ENCODE results near the gene KRTAP5-1. TPM values are rescaled to one million over a fixed set of nuclear protein-coding genes. Genes with fewer than 3 reads are reported as not detected.

The KRTAP5-1 gene
- total RNA-seq, 4 donors from 2014 or later = not detected

GRCh38 chr11:1570896-1571759, 14.0 kb downstream of the KRTAP5-1 start:
- no peak for TF ChIP-seq POLR2A (IDR thresholded peaks at IDR 0.05)
- TF ChIP-seq CTCF (IDR thresholded peaks at IDR 0.05) = no peak
- peak in 2 of 3 donors; percentile 25 to 59 for DNase-seq
- H3K27me3 ChIP-seq = no peaks in the 10 kb centered on the region
- no peaks in the 10 kb centered on the region for H3K9me3 ChIP-seq
- H3K4me3 ChIP-seq = peak overlapping the region; percentile 46 to 88 (median 62)
- peaks cover 6 to 72% (median 25%) of the 10 kb centered on the region in 4 donors for H3K4me1 ChIP-seq
- peak overlapping the region; percentile 38 to 97 (median 74) for H3K27ac ChIP-seq
- H3K36me3 ChIP-seq = no peaks in the 10 kb centered on the region

- H3K4me1 ChIP-seq = peaks cover 6 to 76% (median 25%) of the 10 kb centered on the region in 4 donors
Measured at GRCh38 chr11:1570531-1570895, 14.6 kb downstream of the KRTAP5-1 start.

GRCh38 chr11:1570001-1570453, 15.1 kb downstream of the KRTAP5-1 start:
- Histone ChIP-seq H3K36me3 (no peaks in the 10 kb centered on the region), H3K4me3 (peak overlapping the region in 1 of 4 donors; percentile 88), H3K4me1 (peaks cover 6 to 81% (median 25%) of the 10 kb centered on the region in 4 donors), H3K27me3 (no peaks in the 10 kb centered on the region), H3K27ac (peak overlapping the region in 2 of 4 donors; percentile 75 to 87), H3K9me3 (no peaks in the 10 kb centered on the region)
- DNase-seq = peak in 1 of 3 donors; percentile 53
- no peak for TF ChIP-seq POLR2A (IDR thresholded peaks at IDR 0.05)
- no peak for TF ChIP-seq CTCF (IDR thresholded peaks at IDR 0.05)

More at GRCh38 chr11:1570531-1570895, 14.6 kb downstream of the KRTAP5-1 start:
- Histone ChIP-seq H3K4me3 (peak overlapping the region in 2 of 4 donors; percentile 77 to 88), H3K27me3 (no peaks in the 10 kb centered on the region), H3K27ac (peak overlapping the region in 2 of 4 donors; percentile 79 to 97), H3K9me3 (no peaks in the 10 kb centered on the region), H3K36me3 (no peaks in the 10 kb centered on the region)
- no peak for TF ChIP-seq CTCF (IDR thresholded peaks at IDR 0.05)
- TF ChIP-seq POLR2A (IDR thresholded peaks at IDR 0.05) = no peak
- DNase-seq = no peak

- Histone ChIP-seq H3K9me3 (no peaks in the 10 kb centered on the region), H3K36me3 (no peaks in the 10 kb centered on the region), H3K4me1 (peaks cover 6 to 85% (median 24%) of the 10 kb centered on the region in 4 donors), H3K4me3 (no peak overlapping the region), H3K27ac (peak overlapping the region in 2 of 4 donors; percentile 75 to 87), H3K27me3 (no peaks in the 10 kb centered on the region)
- peak in 2 of 3 donors; percentile 83 to 88 for DNase-seq
- TF ChIP-seq POLR2A (IDR thresholded peaks at IDR 0.05) = peak in 1 of 2 donors; percentile 76
- TF ChIP-seq CTCF (IDR thresholded peaks at IDR 0.05) = peak in 1 of 6 experiments; percentile 8
Measured at GRCh38 chr11:1569251-1569780, 15.8 kb downstream of the KRTAP5-1 start.

- Histone ChIP-seq H3K4me1 (peaks cover 6 to 87% (median 20%) of the 10 kb centered on the region in 4 donors), H3K27ac (peak overlapping the region in 2 of 4 donors; percentile 75 to 87)
Measured at GRCh38 chr11:1568441-1568911, 16.6 kb downstream of the KRTAP5-1 start.

More at GRCh38 chr11:1568441-1568911, 16.6 kb downstream of the KRTAP5-1 start:
- no peak overlapping the region for H3K4me3 ChIP-seq
- TF ChIP-seq CTCF (IDR thresholded peaks at IDR 0.05) = no peak
- TF ChIP-seq POLR2A (IDR thresholded peaks at IDR 0.05) = no peak
- H3K9me3 ChIP-seq = no peaks in the 10 kb centered on the region
- peaks cover 0 to 8% (median 0%) of the 10 kb centered on the region in 3 donors for H3K36me3 ChIP-seq
- DNase-seq = no peak
- H3K27me3 ChIP-seq = no peaks in the 10 kb centered on the region

All from Peyer's patch (tissue), 4 donors.